HepG2 (cell line): ENCODE data around the gene KLK11.

ENCODE experiments used
- CTCF ChIP-seq: sonication (generic); formaldehyde crosslinking; IDR thresholded peaks from 2 replicates; pipeline ENCODE4 v1.5.0; 2020; ENCODE audit warnings: mild to moderate bottlenecking, missing genetic modification reagents, moderate library complexity
- ESRRA ChIP-seq: sonication (generic); formaldehyde crosslinking; IDR thresholded peaks from 2 replicates; pipeline ENCODE4 v1.5.1; 2020; ENCODE audit warnings: mild to moderate bottlenecking, low read depth, missing genetic modification reagents
- HCFC1 ChIP-seq: fragments of 150-350 bp; IDR thresholded peaks from 2 replicates; pipeline ENCODE4 v1.6.1; 2014; ENCODE audit warnings: low read depth, low read length
- POLR2AphosphoS2 ChIP-seq: IDR thresholded peaks from 2 replicates; pipeline ENCODE4 v1.6.1; 2011; ENCODE audit warnings: low read depth, low read length, improper control_type of control experiment
- ZNF333 ChIP-seq: sonication (generic); formaldehyde crosslinking; IDR thresholded peaks from 2 replicates; pipeline ENCODE4 v1.4.0; 2020; ENCODE audit warnings: mild to moderate bottlenecking, missing genetic modification reagents, borderline replicate concordance

DNA sequence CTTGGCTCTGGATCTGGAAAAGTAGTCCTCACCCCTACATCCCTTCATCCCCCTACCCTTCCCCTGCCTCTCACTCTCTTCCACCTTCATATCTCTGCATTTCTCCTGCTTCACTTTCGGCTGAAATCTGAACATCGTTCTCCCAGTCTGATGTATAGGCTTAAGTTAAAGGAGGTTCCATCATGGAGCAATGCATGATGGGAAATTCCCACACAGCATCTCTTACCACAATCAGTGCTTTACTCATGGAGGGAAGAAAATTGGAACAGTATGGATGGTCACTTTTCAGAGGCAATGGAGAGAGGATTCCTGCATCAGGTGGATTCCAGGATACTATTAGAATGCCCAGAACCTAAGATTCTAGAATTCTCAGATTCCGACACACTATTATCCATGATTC is 18.9 kb downstream of the KLK11 start:
- no peak for TF ChIP-seq CTCF (CRISPR knock-in tag)
- TF ChIP-seq ESRRA (CRISPR knock-in tag): no peak
- no peak for TF ChIP-seq HCFC1
- TF ChIP-seq ZNF333 (CRISPR knock-in tag): no peak
- TF ChIP-seq POLR2AphosphoS2: no peak
